HepG2 (cell line): ENCODE results near the gene ZNF79. TPM values are rescaled to one million over a fixed set of nuclear protein-coding genes. Genes with fewer than 3 reads are reported as not detected.
A peak's percentile ranks its signal among the peaks of the same experiment; 100 is the strongest.

Source experiments
- ATF1 ChIP-seq: IDR thresholded peaks from 2 replicates; pipeline ENCODE4 v1.6.1; 2016; ENCODE audit warnings: mild to moderate bottlenecking, control low read depth
- GLMP ChIP-seq: sonication (generic); formaldehyde crosslinking; IDR thresholded peaks from 2 replicates; pipeline ENCODE4 v1.9.0; 2021; ENCODE audit warnings: missing genetic modification reagents, mild to moderate bottlenecking, borderline replicate concordance
- SIN3A ChIP-seq: IDR thresholded peaks from 2 replicates; pipeline ENCODE4 v1.6.1; 2011; ENCODE audit warnings: low read depth, mild to moderate bottlenecking, control low read depth, low read length, borderline replicate concordance
- polyA plus RNA-seq, 8 experiments: library from polyadenylated mRNA; depleted of rRNA in 3 of 8; stranded (reverse) in 7 of 8; unstranded in 1 of 8; fragments of >200 nt; fragmentation: Illumina TruSeq in 4 of 8; extraction: Trizol in 4 of 8; gene quantifications; 2 replicates each; pipeline versions ENCODE4 v1.2.1 to v1.2.3, GENCODE V29; 2011 to 2016; ENCODE audit warnings: low read depth in 4 of 8, missing spikeins in 1 of 8, mixed read lengths in 1 of 8; ENCODE audit not compliant: insufficient read depth in 1 of 8
- total RNA-seq, 5 experiments: library from RNA; depleted of rRNA; stranded (reverse); fragments of >200 nt; fragmentation: Illumina TruSeq; extraction: Trizol; gene quantifications; 2 replicates each; pipeline ENCODE4 v1.2.3, GENCODE V29; 2016; ENCODE audit warnings: low read depth in 1 of 5
- TF ChIP-seq, protein P1 (sequence below), 2 experiments: sonication (generic) in 1 of 2; formaldehyde crosslinking in 1 of 2; IDR thresholded peaks; 2 replicates each; pipeline versions ENCODE4 v1.4.0 to v1.6.1; 2016 to 2020; ENCODE audit warnings: borderline replicate concordance in 1 of 2, low read depth in 1 of 2, mild to moderate bottlenecking in 1 of 2, missing genetic modification reagents in 1 of 2

Gene ZNF79
- total and polyA plus RNA-seq, 2 of the 13 experiments (the other 11 are each of a cell fraction or from before 2014, with no cell fraction given) = 3.7 to 8.1 TPM

DNA sequence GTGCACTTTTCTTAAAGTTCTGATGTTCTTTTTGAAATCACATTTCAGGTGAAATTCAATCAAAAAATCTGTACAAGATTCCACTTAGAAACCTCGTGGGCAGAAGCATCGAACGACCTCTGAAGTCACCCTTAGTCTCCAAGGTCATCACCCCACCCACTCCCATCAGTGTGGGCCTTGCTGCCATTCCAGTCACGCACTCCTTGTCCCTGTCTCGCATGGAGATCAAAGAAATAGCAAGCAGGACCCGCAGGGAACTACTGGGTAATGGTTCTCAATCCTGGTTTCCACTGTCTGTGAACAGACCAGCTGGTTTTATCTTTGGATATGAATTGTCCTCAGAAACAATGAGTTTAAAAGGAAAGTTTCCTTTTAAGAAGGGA, 35.3 kb upstream of the ZNF79 start (continued):
- TF ChIP-seq, protein P1, sequence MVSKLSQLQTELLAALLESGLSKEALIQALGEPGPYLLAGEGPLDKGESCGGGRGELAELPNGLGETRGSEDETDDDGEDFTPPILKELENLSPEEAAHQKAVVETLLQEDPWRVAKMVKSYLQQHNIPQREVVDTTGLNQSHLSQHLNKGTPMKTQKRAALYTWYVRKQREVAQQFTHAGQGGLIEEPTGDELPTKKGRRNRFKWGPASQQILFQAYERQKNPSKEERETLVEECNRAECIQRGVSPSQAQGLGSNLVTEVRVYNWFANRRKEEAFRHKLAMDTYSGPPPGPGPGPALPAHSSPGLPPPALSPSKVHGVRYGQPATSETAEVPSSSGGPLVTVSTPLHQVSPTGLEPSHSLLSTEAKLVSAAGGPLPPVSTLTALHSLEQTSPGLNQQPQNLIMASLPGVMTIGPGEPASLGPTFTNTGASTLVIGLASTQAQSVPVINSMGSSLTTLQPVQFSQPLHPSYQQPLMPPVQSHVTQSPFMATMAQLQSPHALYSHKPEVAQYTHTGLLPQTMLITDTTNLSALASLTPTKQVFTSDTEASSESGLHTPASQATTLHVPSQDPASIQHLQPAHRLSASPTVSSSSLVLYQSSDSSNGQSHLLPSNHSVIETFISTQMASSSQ (IDR thresholded peaks at IDR 0.05; ENCODE audit: low read depth) = no peak
- TF ChIP-seq, protein P1 (CRISPR knock-in tag; IDR thresholded peaks at IDR 0.05; ENCODE audit: borderline replicate concordance) = no peak
- TF ChIP-seq GLMP (CRISPR knock-in tag) (no peak), ATF1 (CRISPR knock-in tag) (no peak), SIN3A (0 out of 2 replicates have a peak, but pooled peaks have one; percentile 7)
- TF ChIP-seq, all 625 proteins: peak for 11
